Calu3 (cell line): ENCODE results near the gene ANKDD1B. TPM values are rescaled to one million over a fixed set of nuclear protein-coding genes. Genes with fewer than 3 reads are reported as not detected.
A peak's percentile ranks its signal among the peaks of the same experiment; 100 is the strongest.

ENCODE experiments used
- BruUV-seq: library from RNA; stranded (reverse); fragments of 400-500 nt; replicated peaks from 2 replicates; lab custom pipeline; 2021; lab: Mats Ljungman, UMichigan
- CTCF ChIA-PET: fragments of 300-600 bp; sonication (Branson Sonifier 250); formaldehyde crosslinking; loops from one replicate; lab custom pipeline; 2022; ENCODE audit warnings: antibody characterized with exemption; lab: Charles Lee
- DNase-seq: peaks from one replicate; pipeline ENCODE4 v3.0.0; 2022
- H3K27ac Mint-ChIP-seq: one replicate; pipeline ENCODE4 v1.8.0; 2022; ENCODE audit warnings: mixed read lengths; ENCODE audit not compliant: unreplicated experiment
- H3K27me3 Mint-ChIP-seq: one replicate; pipeline ENCODE4 v1.8.0; 2022; ENCODE audit warnings: mixed read lengths; ENCODE audit not compliant: unreplicated experiment
- H3K36me3 Mint-ChIP-seq: one replicate; pipeline ENCODE4 v1.8.0; 2022; ENCODE audit warnings: mild to moderate bottlenecking, moderate library complexity, mixed read lengths; ENCODE audit not compliant: insufficient read depth, unreplicated experiment
- H3K4me1 Mint-ChIP-seq: one replicate; pipeline ENCODE4 v1.8.0; 2022; ENCODE audit warnings: mild to moderate bottlenecking, low read depth, mixed read lengths; ENCODE audit not compliant: unreplicated experiment
- H3K4me3 Mint-ChIP-seq: one replicate; pipeline ENCODE4 v1.8.0; 2022; ENCODE audit warnings: mild to moderate bottlenecking, low read depth, moderate library complexity, mixed read lengths; ENCODE audit not compliant: unreplicated experiment
- H3K9me3 Mint-ChIP-seq: one replicate; pipeline ENCODE4 v1.8.0; 2022; ENCODE audit warnings: low read depth, mixed read lengths; ENCODE audit not compliant: unreplicated experiment
- intact Hi-C: fragments of 100-400 bp; cut with micrococcal nuclease; formaldehyde crosslinking; loops from one replicate; pipeline ENCODE4 v1.10.0; 2022; ENCODE audit not compliant: unreplicated experiment
- total RNA-seq: library from RNA; stranded (reverse); gene quantifications from 2 replicates; pipeline ENCODE4 v1.2.3, GENCODE V29; 2022
- TF ChIP-seq, protein P1 (sequence below): fragments of 200-600 bp; IDR thresholded peaks from one replicate; pipeline ENCODE4 v1.8.0; 2022; ENCODE audit warnings: antibody characterized with exemption; ENCODE audit not compliant: unreplicated experiment

ANKDD1B gene
- total RNA-seq, 1 experiment from 2014 or later, result 1.3 TPM

DNA sequence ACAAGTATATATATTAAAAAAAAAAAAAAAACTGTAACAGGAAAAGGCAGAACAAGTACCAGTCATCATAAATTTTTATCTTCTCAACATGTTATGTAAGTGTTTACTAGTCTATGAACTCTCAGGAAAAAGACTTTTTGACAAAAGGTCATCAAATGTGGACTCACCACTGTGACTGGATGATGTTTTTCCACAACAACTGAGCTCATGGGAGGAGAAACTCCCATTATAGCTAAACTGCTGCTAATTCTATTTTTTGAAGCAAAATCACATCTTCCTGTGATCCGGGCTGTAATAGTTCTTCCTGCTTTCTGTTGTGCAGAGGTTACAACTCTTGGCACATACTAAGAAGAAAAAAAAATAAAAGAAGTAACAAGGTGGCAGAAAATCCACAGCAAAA is 66.4 kb downstream of the ANKDD1B start:
- TF ChIP-seq, protein P1, sequence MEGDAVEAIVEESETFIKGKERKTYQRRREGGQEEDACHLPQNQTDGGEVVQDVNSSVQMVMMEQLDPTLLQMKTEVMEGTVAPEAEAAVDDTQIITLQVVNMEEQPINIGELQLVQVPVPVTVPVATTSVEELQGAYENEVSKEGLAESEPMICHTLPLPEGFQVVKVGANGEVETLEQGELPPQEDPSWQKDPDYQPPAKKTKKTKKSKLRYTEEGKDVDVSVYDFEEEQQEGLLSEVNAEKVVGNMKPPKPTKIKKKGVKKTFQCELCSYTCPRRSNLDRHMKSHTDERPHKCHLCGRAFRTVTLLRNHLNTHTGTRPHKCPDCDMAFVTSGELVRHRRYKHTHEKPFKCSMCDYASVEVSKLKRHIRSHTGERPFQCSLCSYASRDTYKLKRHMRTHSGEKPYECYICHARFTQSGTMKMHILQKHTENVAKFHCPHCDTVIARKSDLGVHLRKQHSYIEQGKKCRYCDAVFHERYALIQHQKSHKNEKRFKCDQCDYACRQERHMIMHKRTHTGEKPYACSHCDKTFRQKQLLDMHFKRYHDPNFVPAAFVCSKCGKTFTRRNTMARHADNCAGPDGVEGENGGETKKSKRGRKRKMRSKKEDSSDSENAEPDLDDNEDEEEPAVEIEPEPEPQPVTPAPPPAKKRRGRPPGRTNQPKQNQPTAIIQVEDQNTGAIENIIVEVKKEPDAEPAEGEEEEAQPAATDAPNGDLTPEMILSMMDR, result no peak
- CTCF ChIA-PET, result interaction anchor here (0.5 kb wide), 2 partner anchors 260 to 613 kb away, joined by 3 read pairs; no protein-coding TSS in a partner anchor
- Mint-ChIP-seq H3K36me3 (peaks cover 5% of the 10 kb centered on the region), H3K27me3 (no peaks in the 10 kb centered on the region), H3K4me1 (peaks cover 2% of the 10 kb centered on the region), H3K4me3 (no peak overlapping the region), H3K9me3 (no peaks in the 10 kb centered on the region), H3K27ac (no peak overlapping the region)
- intact Hi-C loops, result no loop called here
- BruUV-seq, result no TSS peak
- no peak for DNase-seq

DNA sequence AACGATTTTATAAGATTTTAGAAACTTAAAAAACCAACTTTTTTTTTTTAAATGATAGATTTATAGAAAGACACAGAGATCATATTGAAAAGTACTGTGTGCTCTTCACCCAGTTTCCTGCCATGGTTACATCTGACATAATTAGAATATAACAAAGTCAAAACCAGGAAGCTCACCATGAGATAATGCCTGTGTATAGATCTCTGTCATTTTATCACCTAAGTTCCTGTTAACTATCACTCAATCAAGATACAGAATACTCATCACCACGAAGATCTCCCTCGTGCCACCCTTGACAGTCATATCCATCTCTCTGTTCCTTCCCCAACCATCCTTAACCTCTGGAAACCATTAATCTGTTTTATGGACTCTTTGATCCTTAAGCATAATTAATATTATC is 66.9 kb downstream of the ANKDD1B start:
- intact Hi-C loops, result no loop called here
- TF ChIP-seq, protein P1, result no peak
- no peaks in the 10 kb centered on the region for H3K9me3 Mint-ChIP-seq

DNA sequence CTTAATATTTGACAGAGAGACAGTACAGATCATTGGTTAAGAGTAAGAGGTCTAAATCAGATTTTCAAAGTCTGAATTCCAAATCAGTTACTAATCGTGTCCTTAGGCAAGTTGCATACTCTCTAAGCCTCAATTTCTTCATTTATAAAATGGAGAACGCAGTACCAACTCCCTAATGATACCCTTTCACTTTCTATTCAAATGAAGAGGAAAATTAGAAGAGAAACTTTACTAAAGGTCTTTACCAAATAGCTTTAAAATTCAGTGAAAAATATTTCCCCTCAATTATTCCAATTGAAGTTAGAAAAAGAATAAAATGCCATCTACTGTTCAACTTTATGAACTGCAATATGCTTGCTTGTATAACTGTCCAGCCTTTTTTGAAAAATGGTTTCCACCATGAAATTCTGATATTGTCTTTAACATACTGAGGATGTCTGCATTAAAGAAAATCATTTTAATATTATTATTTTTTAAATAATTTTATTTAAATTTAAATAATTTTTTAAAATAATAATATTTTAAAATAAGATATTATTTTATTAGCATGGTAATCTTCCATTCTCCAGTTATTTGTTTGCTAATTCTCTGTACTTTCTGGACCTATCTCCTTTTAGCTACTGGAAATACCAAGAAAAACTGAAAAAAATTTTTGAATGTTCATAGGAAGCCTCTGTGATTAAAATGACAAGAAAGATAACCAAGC is 70.0 kb downstream of the ANKDD1B start:
- TF ChIP-seq, protein P1, result peak; percentile 56
- Mint-ChIP-seq H3K36me3 (peaks cover 13% of the 10 kb centered on the region), H3K27ac (peak overlapping the region; percentile 33), H3K4me3 (no peak overlapping the region), H3K9me3 (no peaks in the 10 kb centered on the region), H3K4me1 (no peaks in the 10 kb centered on the region), H3K27me3 (no peaks in the 10 kb centered on the region)
- CTCF ChIA-PET, result interaction anchor here (0.6 to 1.6 kb wide), 7 partner anchors 12 to 274 kb away, joined by 3 to 9 read pairs (median 4); no protein-coding TSS in a partner anchor
- intact Hi-C loops, result loop anchor here (2.0 to 10.0 kb wide), 2 partner anchors 96 to 266 kb away; no protein-coding TSS in a partner anchor
- no peak for DNase-seq
- BruUV-seq, result no TSS peak

More for the DNA sequence above, 66.9 kb downstream of the ANKDD1B start:
- Mint-ChIP-seq H3K4me3 (no peak overlapping the region), H3K27me3 (no peaks in the 10 kb centered on the region), H3K27ac (no peak overlapping the region), H3K4me1 (no peaks in the 10 kb centered on the region), H3K36me3 (peaks cover 3% of the 10 kb centered on the region)
- no peak for DNase-seq
- no TSS peak for BruUV-seq
- CTCF ChIA-PET, result no interaction called here

DNA sequence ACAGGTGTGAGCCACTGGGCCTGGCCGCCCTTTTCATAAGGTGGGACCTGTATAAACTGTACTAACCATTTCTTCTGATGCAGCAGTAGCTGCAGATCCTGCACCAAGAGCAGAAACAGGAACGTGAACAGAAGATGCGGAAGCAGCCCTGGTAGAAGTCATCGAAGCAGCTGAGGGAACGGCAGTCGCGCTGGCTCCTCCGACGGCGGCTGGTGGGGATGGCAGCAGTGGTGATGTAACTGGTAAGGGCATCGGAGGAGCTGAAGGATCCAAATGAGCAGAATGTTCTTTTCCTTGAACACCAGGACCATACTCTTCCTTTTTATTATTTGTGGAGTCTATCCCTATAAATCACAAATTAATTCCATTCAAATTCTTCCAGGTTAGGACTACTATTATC is 73.9 kb downstream of the ANKDD1B start:
- no TSS peak for BruUV-seq
- TF ChIP-seq, protein P1, result no peak
- Mint-ChIP-seq H3K4me1 (peaks cover 6% of the 10 kb centered on the region), H3K4me3 (no peak overlapping the region), H3K27ac (no peak overlapping the region), H3K36me3 (peaks cover 31% of the 10 kb centered on the region), H3K9me3 (no peaks in the 10 kb centered on the region), H3K27me3 (no peaks in the 10 kb centered on the region)
- intact Hi-C loops, result loop anchor here (10.0 kb wide), 1 partner anchor 270 kb away; no protein-coding TSS in a partner anchor
- no peak for DNase-seq
- CTCF ChIA-PET, result no interaction called here
